ENCODE results near the gene MYO1F.
A peak's percentile ranks its signal among the peaks of the same experiment; 100 is the strongest.
"Not testable (repeated sequence)": the region's sequence is repeated elsewhere in the genome, so short reads cannot be mapped to it uniquely, and the experiment has no call there.

Gene MYO1F

DNA sequence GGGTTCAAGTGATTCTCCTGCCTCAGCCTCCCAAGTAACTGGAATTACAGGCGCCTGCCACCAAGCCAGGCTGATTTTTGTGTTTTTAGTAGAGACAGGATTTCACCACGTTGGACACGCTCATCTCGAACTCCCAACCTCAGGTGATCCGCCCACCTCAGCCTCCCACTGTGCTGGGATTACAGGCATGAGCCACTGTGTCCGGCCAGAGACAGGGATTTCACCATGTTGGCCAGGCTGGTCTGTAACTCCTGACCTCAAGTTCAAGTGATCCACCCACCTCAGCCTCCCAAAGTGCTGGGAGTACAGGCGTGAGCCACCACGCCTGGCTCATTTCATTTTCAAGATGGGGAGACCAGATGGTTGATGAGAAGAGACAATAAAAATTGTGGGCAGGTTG is 12.4 kb downstream of the MYO1F start:
- not testable (repeated sequence) for DNase-seq (ENCODE audit: low spot score)

- DNase-seq (ENCODE audit: low spot score), result no peak
Observed at GRCh38 chr19:8561075-8561764, 16.0 kb downstream of the MYO1F start.

DNA sequence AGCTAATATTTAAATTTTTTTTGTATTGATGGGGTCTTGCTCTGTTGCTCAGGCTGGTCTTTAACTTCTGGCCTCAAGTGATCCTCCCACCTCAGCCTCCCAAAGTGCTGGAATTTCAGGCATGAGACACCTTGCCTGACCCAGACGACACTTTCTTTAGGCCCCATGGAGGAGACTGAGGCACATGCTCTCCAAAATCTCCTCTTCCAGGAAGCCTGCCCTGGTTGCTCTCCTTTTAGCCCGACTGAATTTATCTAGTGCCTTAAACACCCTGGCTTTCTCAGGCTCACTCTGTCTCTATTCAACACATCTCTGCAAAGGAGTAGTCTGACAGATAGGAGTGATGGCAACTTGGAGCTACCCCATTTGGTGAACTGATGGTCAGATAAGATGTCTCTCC is 18.9 kb downstream of the MYO1F start:
- no peak for DNase-seq (ENCODE audit: low spot score)

DNA sequence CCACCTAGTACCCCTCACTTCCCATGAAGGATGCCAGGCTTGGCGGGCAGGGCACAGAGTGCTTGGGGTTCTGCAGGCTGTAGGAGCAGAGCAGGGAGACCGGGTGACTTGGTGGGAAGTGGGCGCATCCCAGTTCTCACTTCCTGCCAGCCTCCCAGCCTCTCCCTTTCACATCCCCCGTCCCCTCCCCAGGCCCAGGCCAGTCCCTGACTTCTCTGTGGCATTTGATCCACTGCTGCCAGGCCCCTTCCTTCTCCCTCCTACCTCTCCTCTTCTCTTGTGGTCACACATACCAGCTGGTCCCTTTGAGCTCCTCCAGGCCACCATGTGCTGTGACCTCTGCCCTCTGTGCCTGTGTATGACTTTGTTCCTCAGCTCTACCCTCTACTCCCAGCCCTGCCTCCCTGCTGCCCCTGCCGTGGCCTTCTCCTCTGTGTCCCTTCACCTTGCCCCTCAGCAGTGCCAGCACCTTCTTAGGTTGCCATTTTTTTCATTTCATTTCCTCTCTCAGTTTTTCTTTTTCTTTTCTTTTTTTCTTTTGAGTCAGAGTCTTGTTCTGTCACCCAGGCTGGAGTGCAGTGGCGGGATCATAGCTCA is 19.5 kb downstream of the MYO1F start:
- DNase-seq (ENCODE audit: low spot score), result no peak

- not testable (repeated sequence) for DNase-seq (ENCODE audit: low spot score)
Observed at GRCh38 chr19:8553729-8554128, 23.5 kb downstream of the MYO1F start.

GRCh38 chr19:8552810-8553209 is 24.4 kb downstream of the MYO1F start:
- DNase-seq (ENCODE audit: low spot score), result peak; percentile 63

DNA sequence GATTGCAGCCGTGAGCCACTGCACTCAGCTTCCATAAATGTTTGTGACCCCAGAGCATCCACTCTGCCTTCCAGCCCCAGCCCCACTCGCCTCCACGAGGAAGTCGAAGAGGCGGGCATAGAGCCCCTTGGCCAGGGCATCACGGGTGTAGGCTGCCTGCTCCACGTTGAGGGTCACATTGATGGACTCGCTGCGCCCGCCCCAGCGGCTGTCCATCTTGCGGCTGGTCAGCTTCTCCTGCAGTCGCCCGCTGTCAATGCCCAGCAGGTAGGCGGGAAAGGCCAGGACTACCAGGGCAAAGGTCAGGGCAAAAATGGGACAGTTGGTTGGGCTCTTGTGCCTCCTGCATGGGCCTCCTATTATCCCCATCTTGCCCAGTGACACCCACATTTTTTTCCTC is 27.2 kb downstream of the MYO1F start:
- no peak for DNase-seq (ENCODE audit: low spot score)

DNA sequence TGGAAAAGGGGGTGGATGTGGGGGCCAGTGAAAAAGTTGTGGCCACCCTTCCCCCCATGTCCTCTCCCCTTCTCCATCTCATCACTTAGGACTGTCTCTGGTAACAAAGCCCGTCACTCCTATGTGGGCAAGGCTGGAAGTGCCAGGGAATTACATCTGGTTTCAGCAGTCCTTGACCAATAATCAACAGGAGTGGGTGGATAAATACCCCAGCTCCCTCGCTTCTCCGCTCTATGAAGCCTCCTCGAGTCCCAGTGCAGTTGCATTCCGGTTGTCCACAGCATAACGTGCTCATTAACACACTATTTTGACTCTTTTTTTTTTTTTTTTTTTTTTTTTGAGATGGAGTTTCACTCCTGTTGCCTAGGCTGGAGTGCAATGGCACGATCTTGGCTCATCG is 31.5 kb downstream of the MYO1F start:
- DNase-seq (ENCODE audit: low spot score), result no peak

DNA sequence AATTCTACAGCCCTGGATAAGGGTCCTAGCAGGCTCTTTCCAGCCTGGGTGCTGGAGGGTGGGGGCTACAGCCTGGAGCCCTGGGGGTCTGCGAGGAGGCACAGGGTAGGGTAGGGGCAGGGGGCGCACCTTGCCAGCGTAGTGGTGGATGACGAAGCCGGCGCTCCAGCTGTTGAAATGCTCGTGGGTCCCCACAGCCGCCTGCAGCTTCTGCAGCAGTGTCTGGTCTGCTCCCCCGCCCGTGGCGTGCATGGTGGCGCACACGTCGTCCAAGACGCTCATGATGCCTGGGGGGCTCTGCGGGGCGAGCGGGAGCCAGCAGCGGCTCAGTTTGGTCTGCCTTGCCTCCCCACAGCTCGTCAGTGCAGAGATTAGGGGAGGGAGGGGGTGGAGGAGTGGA is 33.1 kb downstream of the MYO1F start:
- no peak for DNase-seq (ENCODE audit: low spot score)

DNA sequence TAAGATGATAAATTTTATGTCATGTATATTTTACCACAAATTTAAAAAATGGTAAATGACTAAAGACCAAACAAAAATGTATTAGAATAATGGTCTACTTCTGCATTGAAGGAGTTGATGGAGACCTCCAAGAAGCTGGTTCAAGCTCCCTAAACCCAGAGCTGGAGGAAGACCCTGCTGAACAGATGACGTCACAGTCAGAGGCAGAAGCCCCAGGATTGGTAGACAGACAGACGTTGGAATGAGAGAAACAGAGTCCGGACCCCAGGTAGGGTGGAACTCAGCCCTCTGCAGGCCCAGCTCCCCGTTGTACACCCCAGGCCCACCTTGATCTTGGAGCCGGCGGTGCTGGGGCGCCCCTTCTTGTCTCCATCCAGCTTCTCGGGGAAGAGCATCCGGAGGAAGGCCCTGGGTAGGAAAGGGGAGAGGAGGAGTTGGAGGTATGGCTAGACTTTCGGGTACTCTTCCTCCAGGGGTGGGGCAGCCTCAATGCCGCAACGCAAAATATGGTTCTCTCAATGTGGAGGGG is 37.6 kb downstream of the MYO1F start:
- no peak for DNase-seq (ENCODE audit: low spot score)

DNA sequence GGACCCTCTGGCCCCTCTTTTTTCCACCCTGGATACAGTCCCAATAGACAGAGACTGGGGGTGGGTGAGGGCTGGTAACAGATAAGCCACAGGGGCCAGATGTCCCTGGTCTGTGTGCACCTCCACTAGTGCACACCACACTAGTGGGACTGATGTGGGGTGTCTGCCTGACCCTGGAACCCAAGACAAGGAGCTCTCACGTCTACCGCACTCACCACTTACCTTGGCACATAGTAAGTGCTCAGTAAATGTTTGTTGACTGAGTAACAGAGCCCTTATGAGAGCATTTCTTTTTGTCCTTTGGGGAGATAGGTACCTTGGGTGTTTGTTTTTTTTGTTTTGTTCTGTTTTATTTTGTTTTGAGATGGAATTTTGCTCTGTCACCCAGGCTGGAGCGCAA is 40.1 kb downstream of the MYO1F start:
- DNase-seq (ENCODE audit: low spot score), result no peak

DNA sequence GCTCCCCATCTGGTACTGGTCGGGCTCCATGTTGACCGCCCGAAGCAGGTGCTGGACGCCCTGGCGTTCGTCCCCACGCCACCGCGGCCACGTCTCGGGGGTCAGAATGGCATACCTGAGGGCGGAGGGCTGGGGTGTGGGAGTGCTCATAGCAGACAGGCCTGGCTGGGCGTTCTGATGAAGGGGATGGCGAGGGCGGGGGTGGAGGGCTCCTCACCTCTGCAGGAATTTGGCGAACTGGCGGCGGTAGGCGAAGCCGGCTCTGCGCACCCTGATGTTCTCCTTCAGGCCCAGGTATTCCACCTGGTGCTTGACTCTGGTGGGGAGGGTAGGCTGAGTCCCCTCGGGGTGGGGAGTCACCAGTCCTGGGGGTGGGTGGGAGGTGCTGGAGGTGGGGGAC is 41.0 kb downstream of the MYO1F start:
- DNase-seq (ENCODE audit: low spot score), result no peak

DNA sequence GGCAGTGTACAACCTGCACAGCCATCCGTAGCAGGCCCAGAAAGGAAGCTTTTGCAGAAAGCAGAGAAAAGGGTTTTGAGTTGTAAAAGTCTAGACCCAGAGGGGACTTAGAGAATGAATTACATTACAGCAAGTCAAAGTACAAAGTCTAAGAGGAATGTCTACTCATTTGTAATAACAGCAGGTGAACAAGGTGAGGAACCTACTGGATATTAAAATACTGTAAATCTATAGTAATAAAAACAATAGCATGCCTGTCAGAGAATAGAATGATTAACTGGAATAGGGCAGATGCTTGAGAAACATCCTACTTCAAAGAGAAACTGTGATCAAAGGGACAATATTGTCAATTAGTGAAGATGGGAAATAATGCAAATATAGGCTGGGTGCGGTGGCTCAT is 45.0 kb downstream of the MYO1F start:
- DNase-seq (ENCODE audit: low spot score), result no peak

DNA sequence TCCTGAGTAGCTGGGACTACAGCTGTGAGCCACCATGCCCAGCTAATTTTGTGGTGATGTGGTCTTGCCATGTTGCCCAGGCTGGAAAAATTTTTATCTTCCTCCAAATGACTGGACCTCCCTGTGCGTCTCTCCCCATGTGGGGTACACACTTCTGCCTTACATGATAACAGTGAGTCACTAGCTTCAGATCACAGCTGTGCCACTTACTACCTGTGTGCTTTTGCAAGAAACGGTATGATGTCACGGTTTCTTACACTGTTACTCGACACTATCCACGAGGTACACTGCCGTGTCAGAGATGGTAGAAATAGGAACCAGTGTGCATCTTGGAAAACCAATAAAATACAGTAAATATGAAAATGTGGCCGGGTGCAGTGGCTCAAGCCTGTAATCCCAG is 45.8 kb downstream of the MYO1F start:
- DNase-seq (ENCODE audit: low spot score), result no peak

DNA sequence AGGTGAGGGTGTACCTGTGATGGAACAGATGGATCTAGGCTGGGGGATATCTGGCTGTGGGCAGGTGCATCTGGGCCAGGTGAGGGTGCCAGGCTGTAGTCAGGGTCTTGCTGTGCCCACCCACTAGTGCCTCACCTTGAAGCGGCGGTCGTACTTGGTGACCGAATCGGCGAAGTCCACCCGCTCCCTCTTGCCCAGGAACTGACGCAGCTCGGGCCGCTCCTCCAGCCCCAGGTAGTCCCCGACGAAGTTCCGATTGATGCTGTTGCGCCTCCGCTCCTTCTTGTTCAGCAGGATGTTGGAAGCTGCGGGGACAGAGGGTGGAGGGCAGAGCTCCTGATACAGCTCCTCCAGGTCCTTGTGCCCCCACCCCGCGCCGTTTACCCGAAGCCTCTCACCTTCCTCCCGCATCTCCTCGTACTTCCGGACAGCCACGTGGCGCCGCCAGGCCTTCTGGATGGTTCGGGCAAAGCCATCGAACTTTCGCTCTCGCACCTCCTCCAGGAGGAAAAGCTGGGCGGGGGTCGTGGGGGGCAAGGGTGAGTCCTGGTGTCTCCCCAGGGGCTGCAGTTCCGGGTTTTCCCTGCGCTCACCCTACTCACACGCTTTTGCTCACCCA is 47.1 kb downstream of the MYO1F start:
- no peak for DNase-seq (ENCODE audit: low spot score)

DNA sequence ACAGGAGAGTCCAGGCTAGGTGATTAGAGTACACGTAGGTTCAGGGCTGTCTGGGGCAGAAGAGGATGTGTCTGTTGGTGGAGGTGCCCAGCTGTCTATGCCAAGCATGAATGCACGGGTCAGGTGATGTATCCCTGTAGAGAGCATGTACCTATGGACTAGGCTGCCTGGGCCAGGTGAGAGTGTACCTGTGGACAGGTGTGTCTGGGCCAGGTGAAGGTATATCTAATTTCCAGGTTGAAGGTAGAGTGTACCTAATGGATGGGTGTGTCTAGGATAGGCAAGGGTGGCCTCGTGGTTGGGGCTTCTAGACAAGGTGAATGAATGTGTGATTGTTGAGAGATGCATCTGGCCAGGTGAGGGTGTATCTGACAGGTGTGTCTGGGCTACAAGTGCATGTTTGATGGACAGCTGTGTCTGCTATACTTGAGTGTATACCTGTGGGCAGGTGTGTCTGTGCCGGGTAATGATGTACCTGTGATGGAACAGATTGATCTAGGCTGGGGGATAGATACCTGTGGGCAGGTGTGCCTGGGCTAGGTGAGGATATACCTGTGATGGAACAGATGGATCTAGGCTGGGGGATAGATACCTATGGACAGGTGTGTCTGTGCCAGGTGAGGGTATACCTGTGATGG is 47.8 kb downstream of the MYO1F start:
- DNase-seq (ENCODE audit: low spot score), result no peak

DNA sequence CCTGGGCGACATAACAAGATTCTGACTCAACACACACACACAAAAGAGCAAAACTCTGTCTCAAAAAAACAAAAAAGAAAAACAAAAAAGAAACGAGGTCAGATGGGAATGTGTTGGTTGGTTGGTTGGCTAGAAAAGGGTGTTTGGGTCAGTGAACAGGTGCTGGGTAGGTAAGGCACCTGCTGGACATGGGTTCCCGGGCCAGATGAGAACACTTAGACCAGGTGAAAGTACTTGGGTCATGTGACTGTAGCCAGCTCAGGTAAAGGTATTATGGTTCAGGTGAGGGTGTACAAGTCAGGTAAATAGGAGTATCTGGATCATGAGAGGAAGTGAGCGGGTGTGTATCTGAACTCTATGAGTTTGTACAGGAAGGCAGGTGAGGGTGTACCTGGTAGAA is 48.7 kb downstream of the MYO1F start:
- no peak for DNase-seq (ENCODE audit: low spot score)

GRCh38 chr19:8526345-8527091 is 50.7 kb downstream of the MYO1F start:
- DNase-seq (ENCODE audit: low spot score), result peak; percentile 85

DNA sequence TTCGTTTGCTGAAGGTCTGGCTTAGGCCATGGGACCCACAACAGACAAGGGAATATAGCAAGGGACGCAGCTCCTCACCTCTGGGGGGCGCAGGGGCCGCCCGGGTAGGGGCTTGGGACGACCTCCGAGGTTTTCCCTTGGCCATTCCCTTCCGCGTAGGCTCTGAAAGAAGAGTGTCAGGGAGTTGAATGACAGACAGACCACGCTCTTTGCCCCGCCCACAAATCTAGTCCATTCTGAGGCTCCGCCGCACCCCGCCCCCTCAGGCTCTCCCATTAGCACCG is 51.9 kb downstream of the MYO1F start:
- DNase-seq (ENCODE audit: low spot score), result no peak

DNA sequence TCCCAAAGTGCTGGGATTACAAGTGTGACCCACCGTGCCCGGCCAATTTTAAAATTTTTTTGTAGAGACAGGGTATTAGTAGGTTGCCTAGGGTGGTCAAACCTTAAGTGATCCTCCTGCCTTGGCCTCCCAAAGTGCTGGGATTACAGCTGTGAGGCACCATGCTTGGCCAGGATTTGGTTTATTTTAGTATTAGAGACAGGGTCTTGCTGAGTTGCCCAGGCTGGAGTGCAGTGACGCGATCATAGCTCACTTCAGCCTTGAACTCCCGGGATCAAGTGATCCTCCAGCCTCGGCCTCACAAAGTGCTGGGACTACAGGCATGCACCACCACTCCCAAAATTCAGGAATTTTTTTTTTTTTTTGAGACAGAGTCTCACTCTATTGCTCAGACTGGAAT is 57.9 kb downstream of the MYO1F start:
- no peak for DNase-seq (ENCODE audit: low spot score)

DNA sequence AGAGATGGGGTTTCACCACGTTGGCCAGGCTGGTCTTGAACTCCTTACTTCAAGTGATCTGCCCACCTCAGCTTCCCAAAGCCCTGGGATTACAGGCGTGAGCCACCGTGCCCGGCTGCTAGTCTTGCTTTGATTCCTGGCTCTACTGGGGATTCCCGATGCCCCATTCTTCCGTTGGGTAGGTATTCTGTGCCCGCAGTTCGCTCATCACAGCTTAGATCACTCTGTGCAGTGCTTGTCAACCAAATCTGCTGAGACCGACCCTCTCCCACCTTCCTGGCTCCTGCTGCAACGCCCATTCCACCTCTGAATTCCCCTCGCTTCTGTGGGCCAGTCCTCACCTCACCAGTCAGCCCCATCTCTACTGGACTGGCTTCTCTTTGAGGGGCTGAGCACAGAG is 58.7 kb downstream of the MYO1F start:
- no peak for DNase-seq (ENCODE audit: low spot score)

Data from cerebellar cortex (tissue), 1 donor.